Activated CD4-positive, alpha-beta T cell treated with anti-CD3 and anti-CD28 coated beads, Interleukin-2, amount 10 ng/mL, durations not matched to agents 24 days and 14 days (primary cell): ENCODE data around the gene WDR46. TPM values are rescaled to one million over a fixed set of nuclear protein-coding genes. Genes with fewer than 3 reads are reported as not detected.
A peak's percentile ranks its signal among the peaks of the same experiment; 100 is the strongest.
"Not testable (repeated sequence)": the region's sequence is repeated elsewhere in the genome, so short reads cannot be mapped to it uniquely, and the experiment has no call there.

Experiments
- DNase-seq: peaks from one replicate; pipeline ENCODE4 v3.0.0; 2022
- H3K27ac Mint-ChIP-seq: one replicate; pipeline ENCODE4 v1.8.0; 2022; ENCODE audit warnings: mild to moderate bottlenecking, mixed read lengths
- H3K27me3 Mint-ChIP-seq: one replicate; pipeline ENCODE4 v1.8.0; 2022; ENCODE audit warnings: mixed read lengths
- H3K36me3 Mint-ChIP-seq: one replicate; pipeline ENCODE4 v1.8.0; 2022; ENCODE audit warnings: low read depth, mild to moderate bottlenecking, mixed read lengths
- H3K4me1 Mint-ChIP-seq: one replicate; pipeline ENCODE4 v1.8.0; 2021; ENCODE audit warnings: mixed read lengths
- H3K4me3 Mint-ChIP-seq: one replicate; pipeline ENCODE4 v1.8.0; 2022; ENCODE audit warnings: mild to moderate bottlenecking, moderate library complexity, mixed read lengths
- H3K9me3 Mint-ChIP-seq: one replicate; pipeline ENCODE4 v1.8.0; 2021; ENCODE audit warnings: mixed read lengths
- intact Hi-C: fragments of 100-400 bp; cut with micrococcal nuclease; formaldehyde crosslinking; loops from one replicate; pipeline ENCODE4 v1.15.1; 2023
- total RNA-seq: library from RNA; stranded (reverse); gene quantifications from 2 replicates; pipeline ENCODE4 v1.2.3, GENCODE V29; 2022

WDR46 gene
- total RNA-seq, 1 donor from 2014 or later = 120 TPM

DNA sequence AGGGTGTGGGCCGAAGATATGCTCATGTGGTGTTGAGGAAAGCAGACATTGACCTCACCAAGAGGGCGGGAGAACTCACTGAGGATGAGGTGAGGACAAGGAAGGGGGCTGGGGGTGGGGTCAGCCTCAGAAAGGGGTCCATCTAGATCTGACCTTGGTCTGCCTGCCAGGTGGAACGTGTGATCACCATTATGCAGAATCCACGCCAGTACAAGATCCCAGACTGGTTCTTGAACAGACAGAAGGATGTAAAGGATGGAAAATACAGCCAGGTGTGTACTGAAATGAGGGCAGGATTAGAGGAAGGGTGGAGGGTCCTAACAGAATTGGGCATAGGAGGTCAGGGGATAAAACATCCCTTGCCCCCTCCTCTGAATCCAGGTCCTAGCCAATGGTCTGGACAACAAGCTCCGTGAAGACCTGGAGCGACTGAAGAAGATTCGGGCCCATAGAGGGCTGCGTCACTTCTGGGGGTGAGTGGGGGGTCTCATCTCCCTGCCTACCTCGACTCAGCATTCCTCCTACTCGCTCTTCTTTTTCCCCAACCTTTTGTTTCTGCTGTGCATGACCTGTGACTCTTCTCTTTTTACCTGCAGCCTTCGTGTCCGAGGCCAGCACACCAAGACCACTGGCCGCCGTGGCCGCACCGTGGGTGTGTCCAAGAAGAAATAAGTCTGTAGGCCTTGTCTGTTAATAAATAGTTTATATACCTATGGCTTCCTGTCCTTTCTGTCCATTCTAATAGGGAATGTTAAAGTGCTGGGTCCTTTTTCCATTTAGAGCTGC lies 13.1 kb downstream of the WDR46 start:
- not testable (repeated sequence) for H3K27me3 Mint-ChIP-seq
- intact Hi-C loops = loop anchor here (10.0 kb wide), 2 partner anchors 139 to 431 kb away; partner anchors contain the start of genes CUTA, PHF1 and PSMB8
- peaks cover 61% of the 10 kb centered on the region for H3K4me1 Mint-ChIP-seq

GRCh38 chr6:33273924-33274902 lies 14.8 kb downstream of the WDR46 start:
- no peak for DNase-seq
- Mint-ChIP-seq H3K9me3 (no peaks in the 10 kb centered on the region), H3K27me3 (no peaks in the 10 kb centered on the region), H3K27ac (peak overlapping the region; percentile 82), H3K4me3 (peak overlapping the region; percentile 94), H3K4me1 (peaks cover 67% of the 10 kb centered on the region), H3K36me3 (peaks cover 74% of the 10 kb centered on the region)
- intact Hi-C loops = loop anchor here (10.0 kb wide), 2 partner anchors 141 to 429 kb away; partner anchors contain the start of genes CUTA, PHF1 and PSMB8

More for the DNA sequence above, 13.1 kb downstream of the WDR46 start:
- H3K36me3 Mint-ChIP-seq = peaks cover 76% of the 10 kb centered on the region
- peak overlapping the region; percentile 94 for H3K4me3 Mint-ChIP-seq
- not testable (repeated sequence) for H3K9me3 Mint-ChIP-seq, DNase-seq
- H3K27ac Mint-ChIP-seq = peak overlapping the region; percentile 87

- peak overlapping the region; percentile 98 for H3K27ac Mint-ChIP-seq
- no peaks in the 10 kb centered on the region for H3K9me3 Mint-ChIP-seq
- peaks cover 75% of the 10 kb centered on the region for H3K36me3 Mint-ChIP-seq
- peak overlapping the region; percentile 94 for H3K4me3 Mint-ChIP-seq
- H3K27me3 Mint-ChIP-seq = no peaks in the 10 kb centered on the region
- intact Hi-C loops = loop anchor here (10.0 kb wide), 2 partner anchors 141 to 429 kb away; partner anchors contain the start of genes CUTA, PHF1 and PSMB8
- no peak for DNase-seq
- peaks cover 64% of the 10 kb centered on the region for H3K4me1 Mint-ChIP-seq
Measured at GRCh38 chr6:33273129-33273923, 15.7 kb downstream of the WDR46 start.

DNA sequence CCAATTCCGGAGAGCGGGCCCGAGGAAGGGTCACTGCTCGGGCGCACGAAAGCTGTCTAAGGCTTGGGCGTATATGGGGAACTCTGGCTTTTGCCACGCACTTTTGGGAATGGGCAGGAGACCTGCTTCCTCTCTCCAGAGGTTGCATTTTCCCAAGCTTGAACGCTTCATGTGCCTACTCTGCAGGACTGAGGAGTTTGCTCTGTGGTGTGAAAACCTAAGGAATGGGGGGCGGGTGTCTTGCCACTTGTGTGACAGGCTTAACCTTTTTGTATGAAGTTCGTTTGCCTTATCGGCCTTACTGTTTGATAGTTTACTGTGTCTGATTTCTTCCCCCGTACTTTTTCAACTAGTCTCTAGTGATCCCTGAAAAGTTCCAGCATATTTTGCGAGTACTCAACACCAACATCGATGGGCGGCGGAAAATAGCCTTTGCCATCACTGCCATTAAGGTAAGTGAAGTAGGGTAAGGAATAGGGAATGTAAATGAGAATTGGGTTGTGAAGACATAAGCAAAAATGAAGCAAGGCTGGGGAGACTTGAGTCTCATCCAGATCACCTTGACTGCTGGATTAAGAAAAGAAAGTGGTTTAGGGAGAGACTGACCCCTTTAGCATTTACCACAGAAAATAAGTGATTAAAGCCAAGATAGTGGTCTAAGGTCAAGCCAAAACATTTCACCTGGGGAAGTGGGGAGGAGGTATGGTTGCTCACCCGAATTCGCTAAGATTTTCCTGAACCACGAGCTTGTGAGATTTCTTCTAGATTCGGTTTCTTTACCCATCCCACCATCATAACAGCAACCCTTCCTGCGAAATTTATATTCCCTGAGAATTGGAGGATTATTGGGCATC lies 16.5 kb downstream of the WDR46 start:
- no peak for DNase-seq
- Mint-ChIP-seq H3K27ac (peak overlapping the region; percentile 98), H3K4me1 (peaks cover 58% of the 10 kb centered on the region), H3K4me3 (peak overlapping the region; percentile 94), H3K36me3 (peaks cover 78% of the 10 kb centered on the region), H3K9me3 (no peaks in the 10 kb centered on the region), H3K27me3 (no peaks in the 10 kb centered on the region)
- intact Hi-C loops = loop anchor here (10.0 kb wide), 2 partner anchors 142 to 428 kb away; partner anchors contain the start of genes CUTA, PHF1 and PSMB8

- H3K27me3 Mint-ChIP-seq = no peaks in the 10 kb centered on the region
- peak within 1 kb of the TSS; percentile 98 for H3K27ac Mint-ChIP-seq
- H3K9me3 Mint-ChIP-seq = no peaks in the 10 kb centered on the region
- intact Hi-C loops = loop anchor here (1.0 to 10.0 kb wide), 9 partner anchors 18 to 1409 kb away; partner anchors contain the start of genes CUTA, NEU1, PFDN6 and PHF1
- peaks cover 54% of the 10 kb centered on the region for H3K4me1 Mint-ChIP-seq
- peaks cover 80% of the 10 kb centered on the region for H3K36me3 Mint-ChIP-seq
- DNase-seq = peak; percentile 97
- H3K4me3 Mint-ChIP-seq = peak within 1 kb of the TSS; percentile 94
Measured at GRCh38 chr6:33271468-33272274, 17.4 kb downstream of the WDR46 start, which contains the start of the genes RPS18 and VPS52. Gene RPS18, plus strand, starts transcription at chr6:33272075. Its CDS starts 45 bp downstream, at chr6:33272120. Gene VPS52, minus strand, starts transcription at chr6:33271876. Its CDS starts 201 bp downstream, at chr6:33271675.

DNA sequence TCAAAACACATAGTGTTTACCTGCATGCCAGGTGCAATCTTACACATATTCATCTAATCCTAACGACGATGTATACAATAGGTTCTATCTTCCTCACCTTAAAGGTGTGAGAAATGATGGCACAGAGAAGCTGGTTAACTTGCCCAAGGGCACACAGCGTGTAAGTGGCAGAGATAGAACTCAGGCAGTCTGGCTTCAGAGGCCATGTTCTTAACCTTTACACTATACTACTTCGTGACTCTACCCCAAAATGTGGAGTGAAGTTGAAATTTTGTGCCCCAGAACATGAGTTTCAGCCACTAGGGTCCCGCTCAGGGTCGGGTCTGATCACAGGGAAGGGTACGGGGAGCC lies 17.9 kb downstream of the WDR46 start:
- Mint-ChIP-seq H3K9me3 (no peaks in the 10 kb centered on the region), H3K4me3 (peak overlapping the region; percentile 94), H3K27me3 (no peaks in the 10 kb centered on the region), H3K27ac (peak overlapping the region; percentile 98), H3K4me1 (peaks cover 48% of the 10 kb centered on the region), H3K36me3 (peaks cover 80% of the 10 kb centered on the region)
- intact Hi-C loops = loop anchor here (1.0 to 10.0 kb wide), 9 partner anchors 18 to 1408 kb away; partner anchors contain the start of genes CUTA, NEU1, PFDN6 and PHF1
- DNase-seq = no peak

GRCh38 chr6:33264015-33264414 lies 25.0 kb downstream of the WDR46 start:
- H3K4me1 Mint-ChIP-seq = peaks cover 3% of the 10 kb centered on the region
- H3K36me3 Mint-ChIP-seq = peaks cover 74% of the 10 kb centered on the region
- intact Hi-C loops = no loop called here
- no peak for DNase-seq
- H3K9me3 Mint-ChIP-seq = no peaks in the 10 kb centered on the region
- H3K4me3 Mint-ChIP-seq = no peak overlapping the region
- H3K27me3 Mint-ChIP-seq = no peaks in the 10 kb centered on the region
- no peak overlapping the region for H3K27ac Mint-ChIP-seq

DNA sequence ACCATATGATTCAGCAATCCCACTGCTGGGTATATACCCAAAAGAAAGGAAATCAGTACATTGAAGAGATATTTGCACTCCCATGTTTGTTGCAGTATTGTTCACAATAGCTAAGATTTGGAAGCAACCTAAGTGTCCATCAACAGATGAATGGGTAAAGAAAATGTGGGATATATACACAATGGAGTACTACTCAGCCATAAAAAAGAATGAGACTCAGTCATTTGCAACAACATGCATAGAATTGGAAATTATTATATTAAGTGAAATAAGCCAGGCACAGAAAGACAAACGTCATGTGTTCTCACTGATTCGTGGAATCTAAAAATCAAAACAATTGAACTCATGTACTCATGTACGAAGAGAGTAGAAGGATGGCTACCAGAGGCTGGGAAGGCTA lies 26.5 kb downstream of the WDR46 start:
- DNase-seq, H3K27ac Mint-ChIP-seq, H3K27me3 Mint-ChIP-seq, H3K4me3 Mint-ChIP-seq, H3K9me3 Mint-ChIP-seq, H3K4me1 Mint-ChIP-seq, intact Hi-C loops: not testable (repeated sequence)
- peaks cover 69% of the 10 kb centered on the region for H3K36me3 Mint-ChIP-seq

DNA sequence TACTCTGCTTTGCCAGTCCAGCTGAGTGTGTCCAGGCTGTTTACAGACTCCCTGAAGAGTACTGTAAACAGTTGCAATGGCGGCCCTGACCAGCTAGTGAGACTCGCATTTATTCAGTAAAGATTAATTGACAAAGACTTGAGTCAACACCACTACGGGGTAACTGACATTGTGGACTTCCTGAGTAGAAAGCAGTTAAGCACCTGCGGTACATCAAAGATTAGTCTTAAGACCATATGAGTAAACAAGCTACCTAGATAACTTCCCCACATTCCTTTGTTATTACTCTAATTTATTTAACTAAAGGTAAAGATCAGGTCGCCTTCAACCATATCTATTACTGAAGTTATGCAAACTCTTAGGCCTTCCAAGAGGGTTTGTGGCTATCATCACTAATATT lies 30.0 kb downstream of the WDR46 start:
- intact Hi-C loops = no loop called here
- Mint-ChIP-seq H3K27me3 (no peaks in the 10 kb centered on the region), H3K9me3 (no peaks in the 10 kb centered on the region), H3K27ac (no peak overlapping the region), H3K36me3 (peaks cover 46% of the 10 kb centered on the region), H3K4me3 (no peak overlapping the region), H3K4me1 (no peaks in the 10 kb centered on the region)
- no peak for DNase-seq

GRCh38 chr6:33254591-33254990 lies 34.4 kb downstream of the WDR46 start:
- no peak overlapping the region for H3K4me3 Mint-ChIP-seq
- H3K36me3 Mint-ChIP-seq = peaks cover 42% of the 10 kb centered on the region
- no peaks in the 10 kb centered on the region for H3K27me3 Mint-ChIP-seq
- intact Hi-C loops = no loop called here
- peaks cover 23% of the 10 kb centered on the region for H3K4me1 Mint-ChIP-seq
- H3K9me3 Mint-ChIP-seq = no peaks in the 10 kb centered on the region
- DNase-seq = no peak
- no peak overlapping the region for H3K27ac Mint-ChIP-seq

DNA sequence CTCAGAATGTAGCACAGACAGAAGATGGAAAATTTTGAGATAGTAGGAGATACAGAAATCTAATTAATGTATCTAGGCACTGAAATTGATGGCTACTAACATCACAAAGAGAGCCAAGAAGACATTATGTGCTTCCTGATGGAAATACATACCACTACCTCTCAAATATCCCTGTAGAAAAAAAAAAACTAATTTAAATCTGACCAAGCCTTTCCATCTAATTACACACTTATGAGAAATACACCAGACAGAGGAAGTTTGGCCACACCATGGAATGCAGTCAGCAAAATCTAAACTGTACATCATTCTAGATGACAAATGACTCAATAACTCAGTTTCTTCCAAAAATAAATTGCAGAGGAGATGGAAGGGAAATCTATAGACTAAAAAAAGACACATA lies 36.3 kb downstream of the WDR46 start:
- DNase-seq = no peak

More for the DNA sequence above, 36.3 kb downstream of the WDR46 start:
- H3K27ac Mint-ChIP-seq = no peak overlapping the region
- peaks cover 37% of the 10 kb centered on the region for H3K36me3 Mint-ChIP-seq
- H3K9me3 Mint-ChIP-seq = no peaks in the 10 kb centered on the region
- peaks cover 34% of the 10 kb centered on the region for H3K4me1 Mint-ChIP-seq
- intact Hi-C loops = no loop called here
- no peaks in the 10 kb centered on the region for H3K27me3 Mint-ChIP-seq
- H3K4me3 Mint-ChIP-seq = no peak overlapping the region
